K562 (cell line): Measurements from ENCODE around the gene ATG4D. TPM values are rescaled to one million over a fixed set of nuclear protein-coding genes. Genes with fewer than 3 reads are reported as not detected.

Experiments
- ATAC-seq: fragments of 200-7000 bp; cut with Tn5 transposase; 3 replicates; pipeline ENCODE4 v1.9.1; 2020; ENCODE audit warnings: moderate library complexity
- Bru-seq: library from RNA; stranded (reverse); fragments of 400-500 nt; gene quantifications from one replicate; lab custom pipeline; 2021; lab: Mats Ljungman, UMichigan
- BruChase-seq, 2 experiments: library from RNA; stranded (reverse); fragments of 400-500 nt; gene quantifications; one replicate each; lab custom pipeline; 2021; lab: Mats Ljungman, UMichigan
- BruUV-seq: library from RNA; stranded (reverse); fragments of 400-500 nt; replicated peaks from 2 replicates; lab custom pipeline; 2021; lab: Mats Ljungman, UMichigan
- CTCF ChIA-PET: fragments of 300-600 bp; formaldehyde crosslinking; extraction: SDS; loops from one replicate; lab custom pipeline; 2021; ENCODE audit warnings: low intra/inter-chr PET ratio; lab: Yijun Ruan, JAX
- POLR2A ChIA-PET: fragments of 300-600, 350-650 bp; sonication (Branson Sonifier 250); formaldehyde crosslinking; extraction: SDS; loops from one replicate; lab custom pipeline; 2021; ENCODE audit warnings: antibody characterized with exemption, inconsistent platforms; lab: Yijun Ruan, JAX
- DNase-seq, 4 experiments: peaks; one replicate each; pipeline versions ENCODE4 v3.0.0 to v3.0.0-alpha.2; 2011 to 2018; ENCODE audit warnings: low spot score in 3 of 4, mixed read lengths in 3 of 4; ENCODE audit errors: extremely low read depth in 1 of 4
- FAIRE-seq: peaks from 2 replicates; lab custom pipeline; 2011; peaks lifted over from hg19 to GRCh38; lab: Jason Lieb, UNC
- H2AFZ ChIP-seq: 2 replicates; pipeline ENCODE4 v1.6.0; 2011; ENCODE audit warnings: low read depth, low read length, control low read depth, inconsistent platforms
- H3K27ac ChIP-seq: fragments of 200-600 bp; 3 replicates; pipeline ENCODE4 v1.8.0; 2011; ENCODE audit warnings: low read depth, mild to moderate bottlenecking, control low read depth, inconsistent platforms, low read length, moderate library complexity, mixed read lengths; ENCODE audit errors: extremely low read depth
- H3K27me3 ChIP-seq, 2 experiments: fragments of 300-600 bp in 1 of 2; 2 replicates in 1 of 2; 3 replicates in 1 of 2; pipeline versions ENCODE4 v1.6.0 to v1.8.0; 2011; ENCODE audit warnings: inconsistent platforms in 2 of 2, low read length in 2 of 2, mild to moderate bottlenecking in 1 of 2, mixed read lengths in 1 of 2, moderate library complexity in 1 of 2; ENCODE audit not compliant: control insufficient read depth in 2 of 2, insufficient read depth in 2 of 2
- H3K36me3 ChIP-seq: fragments of 300-600 bp; 3 replicates; pipeline ENCODE4 v1.8.0; 2011; ENCODE audit warnings: mild to moderate bottlenecking, low read length, inconsistent platforms; ENCODE audit not compliant: control insufficient read depth, insufficient read depth
- H3K4me1 ChIP-seq, 2 experiments: fragments of 200-600 bp in 1 of 2; replicated peaks in 1 of 2; 2 replicates in 1 of 2; 3 replicates in 1 of 2; pipeline versions ENCODE4 v1.5.1 to v1.8.0; 2011; ENCODE audit warnings: inconsistent platforms in 2 of 2, low read length in 2 of 2, mild to moderate bottlenecking in 1 of 2, mixed read lengths in 1 of 2, moderate library complexity in 1 of 2; ENCODE audit not compliant: control insufficient read depth in 2 of 2, insufficient read depth in 2 of 2
- H3K4me2 ChIP-seq: 2 replicates; pipeline ENCODE4 v1.6.1; 2011; ENCODE audit warnings: low read length, control low read depth, inconsistent platforms, mixed read lengths; ENCODE audit not compliant: insufficient read depth
- H3K4me3 ChIP-seq: fragments of 200-600 bp; sonication (generic), shearing (Covaris generic); 2 replicates; pipeline ENCODE4 v1.5.1; 2016; ENCODE audit warnings: control low read depth, inconsistent platforms
- H3K79me2 ChIP-seq: fragments of 200-600 bp; 3 replicates; pipeline ENCODE4 v1.8.0; 2011; ENCODE audit warnings: low read length, inconsistent platforms; ENCODE audit not compliant: control insufficient read depth, insufficient read depth
- H3K9ac ChIP-seq, 2 experiments: 2 replicates each; pipeline versions ENCODE4 v1.6.0 to v1.6.1; 2011; ENCODE audit warnings: low read depth in 2 of 2, low read length in 2 of 2, control low read depth in 1 of 2, inconsistent platforms in 1 of 2, mild to moderate bottlenecking in 1 of 2, mixed read lengths in 1 of 2; ENCODE audit not compliant: insufficient read depth in 1 of 2
- H3K9me1 ChIP-seq: one replicate; pipeline ENCODE4 v1.6.0; 2011; ENCODE audit warnings: inconsistent platforms, mild to moderate bottlenecking, low read length, moderate library complexity; ENCODE audit not compliant: control insufficient read depth, insufficient read depth
- H3K9me3 ChIP-seq: replicated peaks from 2 replicates; pipeline ENCODE4 v1.5.1; 2011; ENCODE audit warnings: low read depth, low read length, inconsistent platforms; ENCODE audit not compliant: control insufficient read depth, insufficient read depth
- H4K20me1 ChIP-seq: replicated peaks from 2 replicates; pipeline ENCODE4 v1.6.1; 2011; ENCODE audit warnings: low read length, inconsistent platforms, mixed read lengths; ENCODE audit not compliant: control insufficient read depth, insufficient read depth
- KDM1A ChIP-seq, 2 experiments: fragments of 450-650 bp; IDR thresholded peaks; 2 replicates each; pipeline ENCODE4 v1.6.1; 2016; ENCODE audit warnings: mild to moderate bottlenecking in 2 of 2
- MAZ ChIP-seq, 2 experiments: fragments of 450-650 bp in 1 of 2; sonication (generic) in 1 of 2; formaldehyde crosslinking; IDR thresholded peaks in 1 of 2; conservative IDR thresholded peaks in 1 of 2; 2 replicates each; pipeline versions ENCODE4 v1.4.0 to v1.5.0; 2020; ENCODE audit warnings: mild to moderate bottlenecking in 1 of 2, missing genetic modification reagents in 1 of 2
- RFX7 ChIP-seq: fragments of 250-450 bp; sonication (Bioruptor Pico); IDR thresholded peaks from 2 replicates; pipeline ENCODE4 v1.5.1; 2021; ENCODE audit warnings: mild to moderate bottlenecking
- WGBS: fragments of 100-300 bp; shearing (Covaris generic); methylation state at CpG from one replicate; pipeline ENCODE4 v1.1.6; 2016; ENCODE audit warnings: low coverage, mixed read lengths; ENCODE audit not compliant: insufficient coverage; ENCODE audit errors: missing lambda C conversion rate; 5-methylcytosine and 5-hydroxymethylcytosine counted together
- in situ Hi-C: fragments of 300-500 bp; cut with MboI; formaldehyde crosslinking; loops from 4 replicates; pipeline ENCODE4 v1.15.0; 2018; ENCODE audit warnings: inconsistent platforms, mixed read lengths
- intact Hi-C: fragments of 100-400 bp; cut with micrococcal nuclease; formaldehyde crosslinking; loops from 2 replicates; pipeline ENCODE4 v1.14.2; 2022
- long read RNA-seq, 3 experiments: library from polyadenylated mRNA in 2 of 3; library from RNA in 1 of 3; unstranded in 2 of 3; stranded (forward) in 1 of 3; transcript quantifications; one replicate each; pipeline ENCODE4 v2.0.0, GENCODE V29; 2019 to 2022
- polyA minus RNA-seq, 3 experiments: library from RNA; depleted of rRNA, polyadenylated mRNA; stranded (reverse); fragments of >200 nt; gene quantifications; 2 replicates each; pipeline ENCODE4 v1.2.3, GENCODE V29; 2011
- polyA plus RNA-seq, 8 experiments: library from polyadenylated mRNA; depleted of rRNA in 4 of 8; stranded (reverse) in 5 of 8; unstranded in 3 of 8; fragments of >200 nt; fragmentation: Nextera tagmentation in 2 of 8; fragmentation: Illumina TruSeq in 1 of 8; extraction: Ambion mirVana in 2 of 8; extraction: Trizol in 1 of 8; gene quantifications; 2 replicates each; pipeline versions ENCODE4 v1.2.1 to v1.2.3, GENCODE V29; 2011 to 2014; ENCODE audit warnings: inconsistent platforms in 1 of 8, missing spikeins in 1 of 8
- total RNA-seq, 7 experiments: library from RNA; depleted of rRNA in 6 of 7; stranded (reverse); fragments of >200 nt in 6 of 7; fragmentation: Illumina TruSeq in 2 of 7; extraction: Trizol in 2 of 7; gene quantifications; 2 replicates each; pipeline versions ENCODE4 v1.2.1 to v1.2.3, GENCODE V29; 2011 to 2021; ENCODE audit warnings: low replicate concordance in 1 of 7
- TF ChIP-seq, protein P1 (sequence below), 2 experiments: fragments of 450-650 bp; IDR thresholded peaks; 2 replicates each; pipeline ENCODE4 v1.6.1; 2016; ENCODE audit warnings: mild to moderate bottlenecking in 2 of 2, borderline replicate concordance in 1 of 2, low read depth in 1 of 2, moderate library complexity in 1 of 2

ATG4D gene
- total RNA-seq (2011; cell fraction: chromatin; rRNA removed; ENCODE audit: low replicate concordance): 20.6 and 77.4 TPM in 2 replicates
- 91.2 and 95.1 TPM in 2 replicates for total RNA-seq (2011; cell fraction: nucleolus; rRNA removed)
- 39.5 and 45.9 TPM in 2 replicates for total RNA-seq (2011; cell fraction: nucleoplasm; rRNA removed)
- total RNA-seq (2014; rRNA removed): 37.2 and 41.3 TPM in 2 replicates
- 9.1 and 12.8 TPM in 2 replicates for total RNA-seq (2014; rRNA removed; fragmentation: Illumina TruSeq; extraction: Trizol)
- 22.9 and 26.8 TPM in 2 replicates for total RNA-seq (2015; rRNA removed; fragmentation: Illumina TruSeq; extraction: Trizol)
- total RNA-seq (2021): 55.9 and 66.1 TPM in 2 replicates
- polyA plus RNA-seq (2011; rRNA removed): 20.4 and 27.9 TPM in 2 replicates
- polyA plus RNA-seq (2011; cell fraction: cytosol; rRNA removed): 36.3 and 59.9 TPM in 2 replicates
- polyA plus RNA-seq (2011; cell fraction: nucleus; rRNA removed): 75.3 and 124 TPM in 2 replicates
- 45.0 and 67.2 TPM in 2 replicates for polyA plus RNA-seq (2012)
- 22.9 and 40.2 TPM in 2 replicates for polyA plus RNA-seq (2014; fragmentation: Illumina TruSeq; extraction: Trizol)
- polyA plus RNA-seq (2014; fragmentation: Nextera tagmentation; extraction: Ambion mirVana): 1 to 10 TPM in 1 of 2 experiments, under 1 TPM in 1; 0.51 to 1.7 TPM
- 45.4 and 55.3 TPM in 2 replicates for polyA plus RNA-seq (2014; rRNA removed)
- 7.4 and 12.6 TPM in 2 replicates for polyA minus RNA-seq (2011; rRNA and poly(A)+ RNA removed)
- polyA minus RNA-seq (2011; cell fraction: cytosol; rRNA and poly(A)+ RNA removed): 18.2 and 37.3 TPM in 2 replicates
- 20.8 and 24.9 TPM in 2 replicates for polyA minus RNA-seq (2011; cell fraction: nucleus; rRNA and poly(A)+ RNA removed)
- percentile 75 among the genes with signal in this experiment for Bru-seq, nascent RNA
- percentile 80 among the genes with signal in this experiment for BruChase-seq, experiment 1, labeled RNA remaining after a 2-hour chase
- BruChase-seq, experiment 2, labeled RNA remaining after a 6-hour chase: percentile 84 among the genes with signal in this experiment
- long read RNA-seq, experiment 1, transcript ATG4D-204 (10 exons, 1,752 nt): minor isoform, 16 of 202 reads
- long read RNA-seq, experiment 1, transcript ATG4D-208 (9 exons, 1,619 nt): minor isoform, 7 of 202 reads
- long read RNA-seq, experiment 1, transcript ATG4D-209 (10 exons, 1,555 nt): minor isoform, 8 of 202 reads
- long read RNA-seq, experiment 1, transcript ATG4D-201 (10 exons, 1,949 nt): major isoform, 72 of 202 reads
- long read RNA-seq, experiment 1, partial matches to known transcripts: 58 of 202 reads
- long read RNA-seq, experiment 1, other reads (novel, unspliced or antisense): 41 of 202 reads
- long read RNA-seq, experiment 2, transcript ATG4D-201 (10 exons, 1,949 nt): major isoform, 18 of 54 reads
- long read RNA-seq, experiment 2, transcript ATG4D-204 (10 exons, 1,752 nt): minor isoform, 5 of 54 reads
- long read RNA-seq, experiment 2, partial matches to known transcripts: 6 of 54 reads
- long read RNA-seq, experiment 2, other reads (novel, unspliced or antisense): 21 of 54 reads
- long read RNA-seq, experiment 3, transcript ATG4D-204 (10 exons, 1,752 nt): minor isoform, 5 of 59 reads
- long read RNA-seq, experiment 3, transcript ATG4D-201 (10 exons, 1,949 nt): major isoform, 23 of 59 reads
- long read RNA-seq, experiment 3, partial matches to known transcripts: 5 of 59 reads
- long read RNA-seq, experiment 3, other reads (novel, unspliced or antisense): 20 of 59 reads

DNA sequence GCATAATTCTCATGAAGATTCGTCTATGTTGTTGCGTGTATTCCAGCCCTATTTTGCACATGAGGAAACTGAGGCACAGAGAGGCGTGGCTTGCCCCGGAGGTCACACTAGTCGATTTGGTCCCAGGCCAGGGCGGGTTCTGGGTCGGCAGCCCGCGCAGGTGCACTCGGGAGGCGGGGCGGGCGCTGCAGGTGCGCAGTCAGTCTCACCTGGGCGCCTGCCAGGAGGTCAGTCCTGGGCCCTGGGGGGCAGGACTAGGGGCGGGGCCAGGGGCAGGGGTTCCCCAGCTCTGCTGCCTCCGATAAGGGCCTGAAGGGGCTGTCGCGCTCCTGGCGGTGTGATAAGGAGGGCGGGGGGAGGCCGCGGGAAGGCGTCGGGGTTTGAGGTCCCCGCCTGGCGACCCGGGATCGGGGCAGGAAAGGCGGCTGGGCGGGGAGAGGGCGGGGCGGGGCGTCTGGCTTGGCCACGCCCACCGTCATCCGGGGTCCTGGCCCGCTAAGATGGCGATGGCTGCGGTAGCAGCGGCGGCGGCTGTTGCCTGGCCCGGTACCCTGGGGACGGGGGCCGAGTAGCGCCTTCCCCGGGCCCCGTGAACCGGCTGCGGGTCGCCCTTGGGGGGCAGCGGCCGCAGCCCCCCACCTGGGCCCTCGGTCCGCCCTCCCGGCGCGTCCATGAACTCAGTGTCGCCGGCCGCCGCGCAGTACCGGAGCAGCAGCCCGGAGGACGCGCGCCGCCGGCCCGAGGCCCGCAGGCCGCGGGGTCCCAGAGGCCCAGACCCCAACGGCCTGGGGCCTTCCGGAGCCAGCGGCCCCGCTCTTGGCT is at the start of gene ATG4D:
ATG4D (plus strand) TSS at position 485 of the 822 bp plus-strand sequence; CDS start at position 672, 187 bp downstream.
- Histone ChIP-seq H3K4me2 (peak within 1 kb of the TSS; percentile 87), H3K36me3 (peaks cover 26% of the 10 kb centered on the region; the same call in 2 of the 3 replicates), H3K27me3 (no peaks in the 10 kb centered on the region), H3K9ac (peak within 1 kb of the TSS; percentile 97), H3K9me1 (no peaks in the 10 kb centered on the region), H3K79me2 (peaks cover 29% of the 10 kb centered on the region), H3K27ac (peak within 1 kb of the TSS; percentile 90), H3K4me3 (peak within 1 kb of the TSS; percentile 97), H2AFZ (peak within 1 kb of the TSS; percentile 87), H3K9me3 (no peaks in the 10 kb centered on the region), H4K20me1 (peaks cover 4% of the 10 kb centered on the region), H3K4me1 (peaks cover 6 to 43% of the 10 kb centered on the region in 2 experiments; a peak in 4 of 5 replicates)
- intact Hi-C loops (loop anchor here (1.0 to 5.0 kb wide), 3 partner anchors 22 to 39 kb away; no protein-coding TSS in a partner anchor), in situ Hi-C loops (no loop called here)
- ATAC-seq (peak; percentile 87), DNase-seq (peak; percentile 97 to 99 (median 99)), FAIRE-seq (peak; percentile 78)
- POLR2A ChIA-PET: interaction anchor here (0.6 to 2.9 kb wide), 8 partner anchors 10 to 795 kb away, joined by 3 to 12 read pairs (median 3); partner anchors contain the start of gene KRI1
- WGBS: under 1% methylated on average over 45 of the region's 79 CpGs
- BruUV-seq: no TSS peak
- CTCF ChIA-PET: no interaction called here
- TF ChIP-seq MAZ (CRISPR knock-in tag; conservative IDR thresholded peaks at IDR 0.05 in 1 of 2, IDR thresholded peaks at IDR 0.05 in 1 of 2) (peak; percentile 91 to 94), RFX7 (CRISPR knock-in tag) (no peak), KDM1A (IDR thresholded peaks at IDR 0.05) (peak in 1 of 2 experiments; percentile 76; a peak in 3 of 4 replicates)
- TF ChIP-seq, protein P1, sequence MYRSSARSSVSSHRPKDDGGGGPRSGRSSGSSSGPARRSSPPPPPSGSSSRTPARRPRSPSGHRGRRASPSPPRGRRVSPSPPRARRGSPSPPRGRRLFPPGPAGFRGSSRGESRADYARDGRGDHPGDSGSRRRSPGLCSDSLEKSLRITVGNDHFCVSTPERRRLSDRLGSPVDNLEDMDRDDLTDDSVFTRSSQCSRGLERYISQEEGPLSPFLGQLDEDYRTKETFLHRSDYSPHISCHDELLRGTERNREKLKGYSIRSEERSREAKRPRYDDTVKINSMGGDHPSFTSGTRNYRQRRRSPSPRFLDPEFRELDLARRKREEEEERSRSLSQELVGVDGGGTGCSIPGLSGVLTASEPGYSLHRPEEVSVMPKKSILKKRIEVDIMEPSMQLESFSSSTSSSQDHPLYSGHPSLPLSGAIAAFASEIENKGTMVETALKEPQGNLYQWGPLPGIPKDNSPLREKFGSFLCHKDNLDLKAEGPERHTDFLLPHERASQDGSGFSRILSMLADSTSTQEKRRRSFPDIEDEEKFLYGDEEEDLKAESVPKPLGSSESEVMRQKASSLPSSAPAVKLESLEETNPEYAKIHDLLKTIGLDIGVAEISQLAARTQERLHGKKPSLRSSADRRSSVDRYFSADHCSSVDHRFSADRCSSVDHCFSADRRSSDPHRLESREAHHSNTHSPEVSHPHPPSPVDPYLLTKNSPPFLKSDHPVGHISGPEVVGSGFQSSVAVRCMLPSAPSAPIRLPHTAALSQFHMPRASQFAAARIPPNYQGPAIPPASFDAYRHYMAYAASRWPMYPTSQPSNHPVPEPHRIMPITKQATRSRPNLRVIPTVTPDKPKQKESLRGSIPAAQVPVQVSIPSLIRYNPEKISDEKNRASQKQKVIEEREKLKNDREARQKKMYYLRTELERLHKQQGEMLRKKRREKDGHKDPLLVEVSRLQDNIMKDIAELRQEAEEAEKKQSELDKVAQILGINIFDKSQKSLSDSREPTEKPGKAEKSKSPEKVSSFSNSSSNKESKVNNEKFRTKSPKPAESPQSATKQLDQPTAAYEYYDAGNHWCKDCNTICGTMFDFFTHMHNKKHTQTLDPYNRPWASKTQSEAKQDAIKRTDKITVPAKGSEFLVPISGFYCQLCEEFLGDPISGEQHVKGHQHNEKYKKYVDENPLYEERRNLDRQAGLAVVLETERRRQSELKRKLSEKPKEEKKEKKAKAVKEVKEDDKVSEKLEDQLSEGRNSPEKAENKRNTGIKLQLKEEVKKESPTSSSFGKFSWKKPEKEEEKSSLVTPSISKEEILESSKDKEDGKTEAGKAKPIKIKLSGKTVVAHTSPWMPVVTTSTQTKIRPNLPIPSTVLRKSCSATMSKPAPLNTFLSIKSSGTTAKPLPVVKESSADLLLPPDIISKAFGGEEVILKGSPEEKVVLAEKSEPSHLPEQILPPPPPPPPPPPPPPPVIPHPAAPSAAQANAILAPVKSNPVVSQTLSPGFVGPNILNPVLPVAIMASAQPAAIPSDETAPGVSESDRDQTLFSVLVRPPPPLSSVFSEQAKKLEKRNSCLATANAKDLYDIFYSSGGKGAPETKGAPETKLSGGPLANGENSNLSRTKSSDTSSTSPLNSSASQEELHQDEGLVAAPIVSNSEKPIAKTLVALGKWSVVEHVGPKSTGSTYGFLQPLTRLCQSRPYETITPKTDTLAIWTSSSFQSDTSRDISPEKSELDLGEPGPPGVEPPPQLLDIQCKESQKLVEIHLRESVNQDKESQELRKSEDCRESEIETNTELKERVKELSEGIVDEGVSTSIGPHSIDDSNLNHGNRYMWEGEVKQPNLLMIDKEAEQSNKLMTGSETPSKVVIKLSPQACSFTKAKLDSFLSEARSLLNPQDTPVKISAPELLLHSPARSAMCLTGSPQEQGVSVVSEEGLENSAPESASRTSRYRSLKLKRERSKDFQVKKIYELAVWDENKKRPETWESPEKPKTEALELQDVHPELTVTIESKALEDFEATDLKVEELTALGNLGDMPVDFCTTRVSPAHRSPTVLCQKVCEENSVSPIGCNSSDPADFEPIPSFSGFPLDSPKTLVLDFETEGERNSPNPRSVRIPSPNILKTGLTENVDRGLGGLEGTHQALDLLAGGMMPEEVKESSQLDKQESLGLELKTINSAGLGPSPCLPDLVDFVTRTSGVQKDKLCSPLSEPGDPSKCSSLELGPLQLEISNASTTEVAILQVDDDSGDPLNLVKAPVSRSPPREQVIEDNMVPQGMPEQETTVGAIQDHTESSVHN (IDR thresholded peaks at IDR 0.05; ENCODE audit: borderline replicate concordance in 1 of 2, low read depth in 1 of 2): no peak
